Naive thymus-derived CD8-positive, alpha-beta T cell (primary cell): ENCODE data around the gene CCDC32. TPM values are rescaled to one million over a fixed set of nuclear protein-coding genes. Genes with fewer than 3 reads are reported as not detected.

ENCODE experiments used
- ATAC-seq, 2 donors: fragments of 150-1000 bp; cut with Tn5 transposase in 1 of 2; sonication (Bioruptor Pico), chemical (Tn5 transposase) in 1 of 2; 1 replicate in 1 of 2; 2 replicates in 1 of 2; pipeline ENCODE4 v1.10.0; 2021; ENCODE audit warnings: mild to moderate bottlenecking in 2 of 2, moderate library complexity in 2 of 2
- POLR2A ChIA-PET: fragments of 350-600 bp; sonication (Branson Sonifier 250); formaldehyde crosslinking; loops from one replicate; lab custom pipeline; 2021; ENCODE audit warnings: antibody characterized with exemption; lab: Charles Lee
- DNase-seq, 10 donors: peaks; one replicate each; pipeline versions ENCODE4 v3.0.0 to v3.0.0-alpha.2; 2020 to 2022
- H3K27ac Mint-ChIP-seq, 10 donors: one replicate each; pipeline ENCODE4 v1.8.0; 2020 to 2022; ENCODE audit warnings: mild to moderate bottlenecking in 10 of 10, mixed read lengths in 10 of 10, moderate library complexity in 4 of 10, inconsistent platforms in 1 of 10
- H3K27me3 Mint-ChIP-seq, 5 donors: one replicate each; pipeline ENCODE4 v1.8.0; 2021 to 2022; ENCODE audit warnings: mixed read lengths in 5 of 5
- H3K36me3 Mint-ChIP-seq, 3 donors: one replicate each; pipeline ENCODE4 v1.8.0; 2020 to 2022; ENCODE audit warnings: mixed read lengths in 3 of 3, mild to moderate bottlenecking in 2 of 3, inconsistent platforms in 1 of 3
- H3K4me1 Mint-ChIP-seq, 4 donors: one replicate each; pipeline ENCODE4 v1.8.0; 2021 to 2022; ENCODE audit warnings: mixed read lengths in 4 of 4
- H3K4me3 Mint-ChIP-seq, 10 donors: one replicate each; pipeline ENCODE4 v1.8.0; 2020 to 2022; ENCODE audit warnings: mild to moderate bottlenecking in 10 of 10, mixed read lengths in 10 of 10, moderate library complexity in 6 of 10, inconsistent platforms in 1 of 10
- H3K9me3 Mint-ChIP-seq, 9 donors: one replicate each; pipeline ENCODE4 v1.8.0; 2020 to 2022; ENCODE audit warnings: mixed read lengths in 9 of 9, mild to moderate bottlenecking in 3 of 9, inconsistent platforms in 1 of 9, moderate library complexity in 1 of 9
- polyA plus RNA-seq, 3 donors: library from polyadenylated mRNA; unstranded; fragments of 300-500 nt; fragmentation: Illumina TruSeq; gene quantifications; one replicate each; pipeline ENCODE4 v1.2.3, GENCODE V29; 2021
- total RNA-seq, 8 experiments: library from RNA in 2 of 8; stranded (reverse) in 2 of 8; gene quantifications; one replicate each; pipeline ENCODE4 v1.2.3 and lab custom pipeline; 2021 to 2026

CCDC32 gene
- total and polyA plus RNA-seq, 5 experiments from 2014 or later = 31.7 to 43.2 (median 40.4) TPM

DNA sequence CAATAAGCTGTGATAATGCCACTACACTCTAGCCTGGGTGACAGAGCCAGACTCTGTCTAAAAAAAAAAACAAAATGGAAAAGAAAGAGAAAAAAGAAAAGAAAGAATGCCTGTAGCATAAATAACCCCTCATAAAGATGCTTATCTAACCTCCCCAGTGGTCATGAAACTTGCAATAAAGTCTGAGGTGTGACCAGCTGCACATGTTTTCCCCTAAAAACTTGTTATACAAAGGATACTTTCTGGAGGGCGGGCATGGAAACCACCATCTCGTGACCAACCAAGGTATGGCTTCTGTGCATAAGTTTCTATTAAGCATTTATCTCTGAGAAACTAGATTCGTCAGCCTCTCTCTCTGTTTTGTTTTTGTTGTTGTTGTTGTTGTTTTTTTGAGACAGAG is 21.8 kb downstream of the CCDC32 start:
- ATAC-seq (no peak), DNase-seq (no peak)
- H3K9me3 Mint-ChIP-seq = no peaks in the 10 kb centered on the region
- POLR2A ChIA-PET = interaction anchor here (0.6 kb wide), 1 partner anchor 19 kb away, joined by 7 read pairs; no protein-coding TSS in a partner anchor
- peaks cover 0 to 35% (median 4%) of the 10 kb centered on the region in 4 donors for H3K4me1 Mint-ChIP-seq
- no peak overlapping the region for H3K27ac Mint-ChIP-seq
- H3K4me3 Mint-ChIP-seq = no peak overlapping the region
- H3K36me3 Mint-ChIP-seq = peaks cover 3 to 29% (median 5%) of the 10 kb centered on the region in 3 donors
- H3K27me3 Mint-ChIP-seq = no peaks in the 10 kb centered on the region

DNA sequence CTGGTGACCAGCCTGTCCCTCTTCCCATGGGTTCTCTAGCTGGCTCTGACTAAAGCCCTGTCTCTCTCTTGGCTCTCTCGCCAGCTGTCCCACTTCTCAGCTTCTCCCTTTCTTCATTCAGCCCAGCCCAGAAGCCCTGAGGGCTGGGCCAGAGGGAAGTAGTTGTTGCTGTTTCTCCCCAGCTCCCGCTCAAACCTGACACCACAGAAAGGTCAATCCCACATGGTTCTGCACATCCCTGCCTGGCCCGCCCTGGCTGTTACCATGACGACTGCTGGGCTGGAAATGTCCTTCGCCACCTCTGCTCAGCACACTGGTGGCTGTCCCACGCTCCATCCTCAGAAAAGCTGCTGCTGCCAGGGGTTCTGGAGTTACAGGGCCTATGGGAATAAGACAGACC is 25.9 kb downstream of the CCDC32 start:
- ATAC-seq (no peak), DNase-seq (no peak)
- Mint-ChIP-seq H3K36me3 (peaks cover 0 to 15% (median 5%) of the 10 kb centered on the region in 3 donors), H3K4me3 (no peak overlapping the region), H3K27me3 (no peaks in the 10 kb centered on the region), H3K27ac (peak overlapping the region in 1 of 10 donors; percentile 73), H3K4me1 (peaks cover 0 to 16% (median 3%) of the 10 kb centered on the region in 4 donors), H3K9me3 (no peaks in the 10 kb centered on the region)
- POLR2A ChIA-PET = no interaction called here

DNA sequence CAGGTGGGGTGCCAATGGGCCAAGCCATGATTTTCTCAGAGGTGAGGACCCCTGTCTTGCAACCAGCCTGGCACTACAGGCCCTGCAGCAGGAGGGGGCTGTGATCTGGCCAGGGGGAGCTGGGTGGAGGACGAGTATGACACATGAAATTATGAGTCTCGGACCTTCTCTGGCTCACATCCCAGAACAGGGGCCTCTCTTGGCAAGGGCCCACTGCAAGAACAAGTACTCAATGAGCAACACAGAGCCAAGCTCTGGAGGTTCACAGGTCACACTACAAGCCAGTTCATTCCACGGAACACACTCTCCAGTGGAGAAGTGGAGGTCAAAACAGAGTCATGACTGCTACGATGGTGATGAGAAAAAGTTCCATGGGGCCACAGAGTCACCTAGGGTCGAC is 28.3 kb downstream of the CCDC32 start:
- POLR2A ChIA-PET = no interaction called here
- peaks cover 0 to 6% (median 2%) of the 10 kb centered on the region in 4 donors for H3K4me1 Mint-ChIP-seq
- DNase-seq (no peak), ATAC-seq (no peak)
- no peaks in the 10 kb centered on the region for H3K9me3 Mint-ChIP-seq
- peaks cover 0 to 16% (median 5%) of the 10 kb centered on the region in 3 donors for H3K36me3 Mint-ChIP-seq
- no peaks in the 10 kb centered on the region for H3K27me3 Mint-ChIP-seq
- H3K4me3 Mint-ChIP-seq = no peak overlapping the region
- H3K27ac Mint-ChIP-seq = no peak overlapping the region

DNA sequence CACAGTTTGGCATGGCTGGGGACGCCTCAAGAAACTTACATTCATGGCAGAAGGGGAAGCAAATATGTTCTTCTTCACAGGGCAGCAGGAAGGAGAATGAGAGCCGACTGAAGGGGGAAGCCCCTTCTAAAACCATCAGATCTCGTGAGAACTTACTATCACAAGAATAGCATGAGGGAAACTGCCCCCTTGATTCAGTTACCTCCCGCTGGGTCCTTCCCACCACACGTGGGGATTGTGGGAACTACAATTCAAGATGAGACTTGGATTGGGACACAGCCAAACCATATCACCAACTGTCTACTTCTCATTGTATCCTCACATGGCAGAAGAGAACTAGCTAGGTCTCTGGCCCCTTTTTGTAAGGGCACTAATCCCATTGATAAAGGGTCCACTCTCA is 30.5 kb downstream of the CCDC32 start:
- POLR2A ChIA-PET = no interaction called here
- DNase-seq = no peak
- peaks cover 0 to 6% (median 2%) of the 10 kb centered on the region in 4 donors for H3K4me1 Mint-ChIP-seq
- H3K27me3 Mint-ChIP-seq = no peaks in the 10 kb centered on the region
- ATAC-seq = no peak
- peaks cover 0 to 13% (median 5%) of the 10 kb centered on the region in 3 donors for H3K36me3 Mint-ChIP-seq
- H3K4me3 Mint-ChIP-seq = no peak overlapping the region
- no peak overlapping the region for H3K27ac Mint-ChIP-seq
- no peaks in the 10 kb centered on the region for H3K9me3 Mint-ChIP-seq

DNA sequence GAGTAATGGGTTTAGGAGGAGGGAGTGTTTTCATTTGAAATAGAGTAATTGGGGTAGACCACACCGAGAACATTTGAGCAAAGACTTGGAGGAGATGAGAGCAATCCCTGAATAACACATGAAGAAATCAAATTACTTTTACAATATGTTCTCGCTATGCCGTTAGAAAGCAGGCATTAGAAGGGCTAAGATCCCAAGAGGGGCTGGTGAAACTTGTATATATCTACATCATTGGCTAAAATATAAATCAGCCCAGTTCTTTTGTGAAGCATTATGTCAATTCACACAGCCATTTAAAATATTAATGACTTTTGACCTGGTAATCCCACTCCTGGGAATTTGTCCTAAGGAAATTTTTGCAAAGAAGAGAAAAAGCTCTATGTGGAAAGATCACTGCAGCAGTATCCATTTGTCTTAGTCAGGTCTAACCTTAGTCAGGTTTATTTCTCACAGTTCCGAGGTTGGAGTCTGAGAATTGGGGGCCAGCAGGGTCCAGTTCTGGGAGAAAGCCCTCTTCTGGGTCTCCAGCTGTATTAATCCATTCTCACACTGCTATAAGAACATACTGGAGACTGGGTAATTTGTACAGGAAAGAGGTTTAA is 31.0 kb downstream of the CCDC32 start:
- no peak for ATAC-seq

DNA sequence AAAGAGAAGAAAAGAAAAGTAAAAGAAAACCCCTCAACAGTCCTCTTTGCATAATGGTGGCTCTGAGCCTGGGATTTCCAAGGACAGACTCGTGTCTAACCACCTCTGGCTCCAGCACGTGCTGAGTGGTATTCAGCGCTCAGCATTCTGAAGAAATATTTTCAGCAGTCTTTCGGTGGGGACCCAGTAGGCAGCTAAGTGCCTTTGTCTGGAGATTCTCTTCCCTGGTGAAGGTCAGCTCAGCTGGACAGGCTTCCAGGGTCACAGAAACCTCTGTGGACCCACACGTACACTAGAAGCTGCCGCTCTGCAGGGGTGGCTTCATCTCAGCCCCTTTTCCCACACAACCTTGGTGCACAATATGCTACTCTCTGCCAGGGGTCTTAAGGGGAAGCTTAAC is 36.0 kb downstream of the CCDC32 start:
- ATAC-seq (no peak), DNase-seq (no peak)
- no peaks in the 10 kb centered on the region for H3K9me3 Mint-ChIP-seq
- no peak overlapping the region for H3K4me3 Mint-ChIP-seq
- POLR2A ChIA-PET = interaction anchor here (0.6 kb wide), 1 partner anchor 89 kb away, joined by 3 read pairs; no protein-coding TSS in a partner anchor
- peaks cover 0 to 2% (median 0%) of the 10 kb centered on the region in 3 donors for H3K36me3 Mint-ChIP-seq
- no peaks in the 10 kb centered on the region for H3K4me1 Mint-ChIP-seq
- H3K27ac Mint-ChIP-seq = no peak overlapping the region
- H3K27me3 Mint-ChIP-seq = no peaks in the 10 kb centered on the region

More for the DNA sequence above, 31.0 kb downstream of the CCDC32 start:
- Mint-ChIP-seq H3K36me3 (peaks cover 0 to 9% (median 0%) of the 10 kb centered on the region in 3 donors), H3K4me3 (no peak overlapping the region), H3K9me3 (no peaks in the 10 kb centered on the region), H3K27me3 (no peaks in the 10 kb centered on the region), H3K27ac (no peak overlapping the region), H3K4me1 (peaks cover 0 to 4% (median 2%) of the 10 kb centered on the region in 4 donors)
- no peak for DNase-seq
- POLR2A ChIA-PET = no interaction called here

DNA sequence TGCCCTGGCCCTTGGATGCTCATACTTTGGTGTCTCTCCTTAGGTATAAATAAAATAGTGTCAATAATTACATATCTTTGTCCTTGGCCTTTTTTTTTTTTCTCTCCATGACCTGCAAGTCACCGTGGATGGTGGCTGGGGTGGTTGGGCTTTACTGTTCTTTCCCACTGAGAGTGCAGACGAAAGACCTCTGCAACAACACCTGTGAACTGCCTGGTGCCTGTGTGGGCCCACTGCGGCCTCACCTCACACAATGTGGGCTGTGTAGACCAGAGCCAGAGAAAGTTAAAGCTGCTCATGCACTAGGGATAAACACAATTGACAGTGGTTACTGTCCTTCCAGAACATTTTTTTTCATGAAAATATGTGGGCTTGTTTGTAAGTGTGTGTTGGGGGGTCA is 39.0 kb downstream of the CCDC32 start:
- ATAC-seq (no peak), DNase-seq (no peak)
- Mint-ChIP-seq H3K9me3 (no peaks in the 10 kb centered on the region), H3K4me1 (no peaks in the 10 kb centered on the region), H3K4me3 (no peak overlapping the region), H3K36me3 (no peaks in the 10 kb centered on the region), H3K27ac (no peak overlapping the region), H3K27me3 (no peaks in the 10 kb centered on the region)
- POLR2A ChIA-PET = no interaction called here

DNA sequence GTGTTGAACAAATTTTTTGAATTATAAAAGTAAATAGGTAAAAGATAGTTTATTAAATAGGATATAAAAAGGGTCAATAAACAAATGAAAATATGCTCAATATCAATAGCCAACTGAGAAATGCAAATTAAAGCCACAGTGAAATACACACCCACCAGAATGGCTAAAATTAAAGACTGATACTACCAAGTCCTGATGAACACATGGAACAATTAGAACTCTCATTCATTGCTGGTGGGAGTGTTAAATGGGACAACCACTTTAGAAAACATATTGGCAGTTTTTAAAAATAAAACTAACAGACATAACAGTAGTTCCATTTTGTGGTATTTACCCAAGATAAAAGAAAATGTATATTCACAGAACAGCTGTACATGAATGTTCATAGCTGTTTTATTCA is 41.2 kb downstream of the CCDC32 start:
- Mint-ChIP-seq H3K9me3 (no peaks in the 10 kb centered on the region), H3K36me3 (no peaks in the 10 kb centered on the region), H3K4me3 (no peak overlapping the region), H3K27me3 (no peaks in the 10 kb centered on the region), H3K27ac (no peak overlapping the region), H3K4me1 (peaks cover 0 to 6% (median 4%) of the 10 kb centered on the region in 4 donors)
- DNase-seq (no peak), ATAC-seq (no peak)
- POLR2A ChIA-PET = interaction anchor here (0.7 kb wide), 1 partner anchor 15 kb away, joined by 3 read pairs; no protein-coding TSS in a partner anchor

- DNase-seq (no peak), ATAC-seq (no peak)
- H3K9me3 Mint-ChIP-seq = peaks cover 0 to 2% (median 0%) of the 10 kb centered on the region in 9 donors
- H3K36me3 Mint-ChIP-seq = peaks cover 0 to 2% (median 0%) of the 10 kb centered on the region in 3 donors
- POLR2A ChIA-PET = interaction anchor here (0.7 kb wide), 1 partner anchor 75 kb away, joined by 4 read pairs; no protein-coding TSS in a partner anchor
- H3K27ac Mint-ChIP-seq = no peak overlapping the region
- peaks cover 18 to 26% (median 20%) of the 10 kb centered on the region in 5 donors for H3K27me3 Mint-ChIP-seq
- H3K4me3 Mint-ChIP-seq = no peak overlapping the region
- peaks cover 8 to 15% (median 9%) of the 10 kb centered on the region in 4 donors for H3K4me1 Mint-ChIP-seq
Measured at GRCh38 chr15:40516322-40516721, 48.5 kb downstream of the CCDC32 start.

DNA sequence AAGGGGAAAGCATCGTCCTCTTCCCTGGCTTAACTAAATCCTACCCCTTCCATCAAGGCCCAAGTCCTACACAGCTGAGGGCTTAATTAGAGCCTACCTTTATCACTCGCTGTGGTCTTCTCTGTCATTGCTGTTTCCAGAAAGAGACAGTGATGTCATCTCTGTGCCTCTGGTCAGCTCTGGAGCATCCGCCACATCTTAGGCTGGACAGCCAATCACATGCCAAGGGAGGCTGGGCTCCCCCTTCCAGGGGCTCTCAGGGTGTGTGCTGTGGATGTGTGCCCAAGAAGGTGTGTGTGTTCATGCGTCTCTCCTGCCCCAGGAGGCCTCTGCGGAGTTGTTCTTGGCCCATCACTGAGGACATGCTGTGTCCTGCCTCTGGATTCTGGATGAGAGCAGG is 51.2 kb downstream of the CCDC32 start:
- POLR2A ChIA-PET = no interaction called here
- DNase-seq = no peak
- peaks cover 30 to 45% (median 37%) of the 10 kb centered on the region in 5 donors for H3K27me3 Mint-ChIP-seq
- peaks cover 11 to 20% (median 16%) of the 10 kb centered on the region in 4 donors for H3K4me1 Mint-ChIP-seq
- peak overlapping the region in 1 of 10 donors; percentile 37 for H3K4me3 Mint-ChIP-seq
- peaks cover 0 to 2% (median 0%) of the 10 kb centered on the region in 9 donors for H3K9me3 Mint-ChIP-seq
- no peak overlapping the region for H3K27ac Mint-ChIP-seq
- H3K36me3 Mint-ChIP-seq = peaks cover 0 to 2% (median 0%) of the 10 kb centered on the region in 3 donors
- no peak for ATAC-seq

DNA sequence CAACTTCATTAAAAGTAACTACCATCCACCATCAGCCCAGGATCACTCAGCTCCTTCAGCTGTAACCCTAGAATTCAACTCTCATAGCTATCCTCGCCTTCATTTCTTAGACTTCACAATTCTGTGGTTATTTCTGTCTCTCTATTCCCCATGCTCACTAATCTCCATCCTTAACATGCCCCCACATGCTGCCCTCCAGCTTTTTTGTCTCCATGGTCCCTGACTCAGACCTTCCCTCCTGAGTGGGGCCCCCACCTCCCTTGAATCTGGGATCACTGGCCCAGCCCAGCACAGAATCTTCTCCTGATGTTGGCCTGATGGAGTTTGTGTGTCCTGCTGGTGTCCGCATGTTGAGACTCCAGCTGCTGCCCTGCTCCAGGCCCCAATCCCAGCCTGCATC is 52.4 kb downstream of the CCDC32 start:
- peak overlapping the region in 9 of 10 donors; percentile 56 to 90 (median 69) for H3K4me3 Mint-ChIP-seq
- H3K27me3 Mint-ChIP-seq = peaks cover 39 to 57% (median 46%) of the 10 kb centered on the region in 5 donors

GRCh38 chr15:40511472-40512133 is 53.2 kb downstream of the CCDC32 start:
- POLR2A ChIA-PET = interaction anchor here (0.6 kb wide), 1 partner anchor 47 kb away, joined by 3 read pairs; no protein-coding TSS in a partner anchor
- H3K9me3 Mint-ChIP-seq = peaks cover 0 to 2% (median 0%) of the 10 kb centered on the region in 9 donors
- peaks cover 15 to 31% (median 23%) of the 10 kb centered on the region in 4 donors for H3K4me1 Mint-ChIP-seq
- H3K27ac Mint-ChIP-seq = peak overlapping the region in 4 of 10 donors; percentile 48 to 89 (median 78)
- ATAC-seq = peak; percentile 12 to 41
- peaks cover 42 to 65% (median 50%) of the 10 kb centered on the region in 5 donors for H3K27me3 Mint-ChIP-seq
- peak in 3 of 10 donors; percentile 8 to 12 (median 11) for DNase-seq
- peaks cover 0 to 2% (median 0%) of the 10 kb centered on the region in 3 donors for H3K36me3 Mint-ChIP-seq
- peak overlapping the region; percentile 56 to 90 (median 80) for H3K4me3 Mint-ChIP-seq

More for the DNA sequence above, 52.4 kb downstream of the CCDC32 start:
- H3K36me3 Mint-ChIP-seq = peaks cover 0 to 2% (median 0%) of the 10 kb centered on the region in 3 donors
- no peak for ATAC-seq
- peak overlapping the region in 3 of 10 donors; percentile 1 to 64 (median 6) for H3K27ac Mint-ChIP-seq
- no peak for DNase-seq
- peaks cover 0 to 2% (median 0%) of the 10 kb centered on the region in 9 donors for H3K9me3 Mint-ChIP-seq
- peaks cover 11 to 23% (median 17%) of the 10 kb centered on the region in 4 donors for H3K4me1 Mint-ChIP-seq
- POLR2A ChIA-PET = interaction anchor here (0.6 kb wide), 1 partner anchor 46 kb away, joined by 3 read pairs; no protein-coding TSS in a partner anchor
